ENCODE results near the gene PCNX1.
"Not testable (repeated sequence)": the region's sequence is repeated elsewhere in the genome, so short reads cannot be mapped to it uniquely, and the experiment has no call there.

PCNX1 gene

DNA sequence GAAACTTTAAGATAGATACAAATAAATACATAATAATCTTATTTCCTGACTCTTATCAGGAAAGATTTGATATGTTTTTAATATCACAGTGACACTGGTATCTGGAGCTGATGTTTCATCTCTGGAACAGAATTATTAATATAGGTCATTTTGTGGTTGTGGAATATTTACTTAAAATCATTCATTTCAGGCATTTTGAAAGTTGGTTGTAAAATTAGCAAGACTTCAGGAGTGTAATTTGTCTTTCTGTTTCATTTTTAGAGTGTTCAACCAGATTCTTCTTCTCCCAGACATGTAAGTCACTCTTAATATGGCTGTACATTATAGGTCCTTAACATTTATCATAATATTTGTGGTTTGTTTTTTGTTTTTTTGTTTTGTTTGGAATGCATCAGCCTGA is 115.7 kb downstream of the PCNX1 start:
- DNase-seq: no peak

- DNase-seq: no peak
Measured at GRCh38 chr14:71029236-71029781, 122.0 kb downstream of the PCNX1 start.

DNA sequence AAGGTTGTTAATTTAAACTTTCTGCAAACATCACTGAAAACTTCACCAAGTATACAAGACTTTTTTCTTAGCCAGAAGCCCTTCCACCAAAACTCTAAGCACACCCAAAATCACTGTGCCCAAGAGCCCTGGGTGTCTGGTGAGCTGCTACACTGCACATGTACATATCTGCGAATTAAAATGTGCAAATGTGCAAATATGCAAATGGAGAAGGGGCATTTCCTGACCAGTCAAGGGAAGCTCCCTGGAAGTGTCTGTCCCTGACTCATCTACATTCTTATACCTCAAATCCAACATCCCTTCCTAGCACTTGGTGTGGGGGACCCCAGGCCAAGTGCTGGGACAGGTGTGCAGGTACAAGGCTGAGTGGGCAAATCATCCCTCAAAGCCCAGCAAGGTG is 123.7 kb downstream of the PCNX1 start:
- no peak for DNase-seq

DNA sequence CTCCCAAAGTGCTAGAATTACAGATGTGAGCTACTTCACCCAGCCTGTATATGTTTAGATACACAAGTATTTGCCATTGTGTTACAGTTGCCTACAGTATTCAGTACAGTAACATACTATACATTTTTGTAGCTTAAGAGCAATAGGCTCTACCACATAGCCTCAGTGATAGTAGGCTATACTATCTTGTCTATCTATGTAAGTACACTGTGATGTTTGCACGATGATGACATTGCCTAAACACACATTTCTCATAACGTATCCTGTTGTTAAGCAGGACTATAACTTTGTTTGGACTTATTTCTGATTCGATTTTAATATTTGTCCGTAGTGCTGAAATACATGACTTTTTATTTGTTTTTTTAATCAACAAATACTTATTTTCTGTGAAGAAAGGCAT is 129.2 kb downstream of the PCNX1 start:
- DNase-seq: no peak

DNA sequence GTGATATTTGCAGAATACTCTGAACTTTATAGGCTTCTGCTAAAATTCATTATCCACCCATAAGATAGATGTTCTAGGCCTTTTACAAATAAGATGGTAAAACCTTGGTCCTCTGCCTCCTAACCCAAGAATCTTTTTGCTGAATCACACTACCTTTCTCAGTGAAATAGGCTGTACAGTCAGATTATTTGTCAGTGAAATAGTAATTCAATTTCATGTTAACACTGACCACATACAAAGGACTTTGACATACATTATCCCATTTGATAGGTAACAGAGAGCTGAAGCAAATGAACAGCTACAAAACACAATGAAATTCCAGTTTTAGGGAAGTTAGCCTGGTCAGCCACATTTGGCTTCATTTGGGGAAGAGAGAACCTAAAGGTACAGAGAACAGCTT is 141.1 kb downstream of the PCNX1 start:
- DNase-seq: no peak

- no peak for DNase-seq
Measured at GRCh38 chr14:71049435-71050133, 142.3 kb downstream of the PCNX1 start.

DNA sequence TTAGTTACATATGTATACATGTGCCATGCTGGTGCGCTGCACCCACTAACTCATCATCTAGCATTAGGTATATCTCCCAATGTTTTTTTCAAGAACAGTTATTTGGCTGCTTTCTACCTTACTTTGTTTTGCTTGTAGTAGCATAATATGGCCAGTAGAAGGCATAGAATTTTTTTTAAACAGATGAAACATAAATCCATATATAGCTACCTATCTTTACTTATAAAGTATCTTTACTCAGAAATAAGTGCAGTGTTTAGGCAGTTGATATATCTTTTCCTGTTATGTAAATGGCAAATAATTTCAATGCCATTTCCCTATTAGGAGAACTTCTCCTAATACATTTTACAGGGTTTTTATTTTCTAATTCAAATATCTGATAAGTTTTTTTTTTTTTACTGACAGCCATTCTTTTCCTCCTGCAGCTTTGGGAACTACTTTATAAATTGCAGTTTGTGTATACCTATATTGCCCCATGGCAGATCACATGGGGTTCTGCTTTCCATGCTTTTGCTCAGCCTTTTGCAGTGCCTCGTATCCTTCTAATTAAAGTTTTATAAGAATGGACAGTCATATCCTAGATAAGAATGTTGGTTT is 143.1 kb downstream of the PCNX1 start:
- no peak for DNase-seq

DNA sequence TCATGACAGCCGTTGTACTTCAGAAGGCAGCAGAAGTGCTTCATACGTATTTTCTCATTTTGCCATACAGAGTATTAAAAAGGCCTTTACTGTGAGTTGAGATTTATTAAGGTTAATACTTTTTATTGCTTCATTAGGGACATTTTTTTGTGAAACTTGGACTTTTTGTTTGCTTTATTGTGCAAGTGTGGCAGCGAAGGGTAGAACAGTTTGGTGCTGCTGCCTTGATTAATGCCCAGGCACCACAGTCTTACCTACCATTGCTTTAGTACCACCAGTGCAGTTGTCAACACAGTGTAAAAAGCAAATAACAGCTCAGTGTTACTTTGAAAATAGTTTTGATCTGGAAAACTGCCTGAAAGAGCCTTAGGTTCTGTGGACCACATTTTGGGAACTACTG is 147.4 kb downstream of the PCNX1 start:
- no peak for DNase-seq

DNA sequence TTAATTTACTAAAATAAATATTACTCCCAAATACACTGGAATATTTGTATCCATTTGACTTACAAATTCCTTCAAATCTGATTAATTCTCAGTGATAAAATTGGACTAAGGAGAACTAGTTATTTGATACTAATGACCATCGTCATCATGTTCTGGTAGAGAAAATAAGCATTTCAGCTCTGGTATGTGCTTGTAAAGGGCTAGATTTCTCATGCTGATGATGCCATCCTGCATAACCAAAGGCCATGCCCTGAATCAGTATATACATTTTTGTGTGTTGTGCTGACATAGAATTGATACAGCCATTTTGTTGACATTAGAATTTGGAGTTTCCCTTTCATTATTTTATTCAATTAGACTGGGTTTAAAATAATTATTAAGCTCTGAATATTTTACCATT is 148.9 kb downstream of the PCNX1 start:
- DNase-seq: no peak

DNA sequence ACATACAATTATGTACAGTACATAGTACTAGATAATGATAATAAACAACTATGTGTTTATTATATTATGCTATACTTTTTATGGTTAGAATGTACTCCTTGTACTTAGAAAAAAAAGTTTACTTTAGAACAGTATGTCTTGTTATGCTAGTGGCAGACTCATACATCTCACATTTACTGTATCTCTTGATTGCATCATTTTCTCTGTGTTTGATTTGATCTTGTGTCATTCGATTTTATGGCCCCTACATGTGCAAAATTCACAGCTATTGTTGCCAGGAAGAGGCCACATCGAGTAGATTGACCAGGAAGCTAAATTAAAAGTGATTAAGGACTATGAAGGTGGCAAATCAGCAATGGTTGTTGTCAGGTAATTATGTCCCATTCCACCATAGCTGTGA is 153.0 kb downstream of the PCNX1 start:
- no peak for DNase-seq

DNA sequence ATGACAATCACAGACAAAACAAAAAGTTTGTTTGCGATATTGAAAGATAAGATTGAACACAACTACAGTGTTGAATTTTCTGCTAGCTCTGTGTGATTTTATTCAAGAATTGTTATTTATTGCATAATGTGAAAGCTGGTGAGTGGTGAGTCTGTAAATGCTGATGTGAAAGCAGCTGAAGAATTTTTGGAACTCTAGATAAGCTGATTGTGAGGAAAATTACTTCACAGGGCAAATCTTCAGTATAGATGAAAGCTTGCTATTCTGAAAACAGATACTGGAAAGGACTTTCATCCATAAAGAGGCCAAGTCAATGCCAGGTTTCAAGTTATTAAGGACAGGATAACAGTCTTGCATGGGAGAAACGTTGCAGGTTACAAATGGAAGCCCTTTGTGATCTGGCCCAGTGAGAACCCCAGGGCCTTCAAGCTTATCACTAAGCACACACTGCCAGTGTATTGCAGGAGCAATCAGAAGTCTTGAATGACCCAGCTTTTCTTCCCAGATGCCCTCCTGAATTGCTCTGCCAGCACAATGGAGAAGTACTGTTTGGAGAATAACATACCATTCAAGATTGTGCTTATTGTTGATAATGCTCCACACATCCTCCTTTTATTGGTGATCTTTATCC is 153.7 kb downstream of the PCNX1 start:
- DNase-seq: no peak

- DNase-seq: no peak
Measured at GRCh38 chr14:71061458-71061857, 154.2 kb downstream of the PCNX1 start.

DNA sequence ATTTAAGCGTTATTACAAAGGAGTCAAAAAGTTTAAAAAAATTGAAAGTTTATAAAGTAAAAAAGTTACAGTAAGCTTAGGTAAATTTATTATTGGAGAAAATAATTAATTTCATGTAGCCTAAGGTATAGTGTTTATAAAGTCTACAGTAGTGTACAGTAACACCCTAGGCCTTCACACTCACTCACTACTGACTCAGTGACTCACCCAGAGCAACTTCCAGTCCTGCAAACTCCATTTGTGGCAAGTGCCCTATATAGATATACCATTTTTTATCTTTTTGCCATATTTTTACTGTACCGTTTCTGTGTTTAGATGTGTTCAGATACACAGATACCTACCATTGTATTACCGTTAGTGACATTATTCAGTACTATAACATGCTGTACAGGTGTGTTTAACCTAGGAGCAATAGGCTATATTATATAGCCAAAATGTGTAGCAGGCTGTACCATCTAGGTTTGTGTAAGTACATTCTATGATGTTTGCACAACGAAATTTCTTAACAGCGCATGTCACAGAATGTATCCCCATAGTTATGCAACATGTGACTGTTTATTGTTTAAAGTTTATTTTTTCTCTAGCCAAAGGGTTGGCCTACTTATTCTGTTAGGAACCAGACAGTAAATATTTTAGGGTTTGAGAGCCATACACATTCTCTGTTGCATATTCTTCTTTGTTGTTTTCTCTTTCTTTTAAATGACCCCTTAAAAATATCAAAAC is 155.5 kb downstream of the PCNX1 start:
- no peak for DNase-seq

DNA sequence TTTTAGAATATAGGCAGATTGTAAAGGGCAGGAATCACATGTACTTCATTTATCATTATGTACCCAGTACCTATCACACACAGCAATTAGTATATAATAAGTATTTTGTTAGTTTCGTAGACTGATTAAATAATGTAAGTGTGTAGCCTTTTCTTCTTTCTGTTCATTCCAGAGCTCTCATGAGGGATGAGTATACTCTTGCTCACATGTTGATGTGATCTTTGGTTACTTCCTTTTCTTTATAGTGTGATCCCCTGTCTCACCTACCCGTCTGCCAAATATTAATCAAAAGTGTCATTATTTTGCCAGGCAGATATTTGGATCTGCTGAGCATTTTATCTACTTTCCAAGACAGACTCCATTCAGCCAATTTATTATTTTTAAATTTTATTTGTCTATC is 156.1 kb downstream of the PCNX1 start:
- DNase-seq: no peak

DNA sequence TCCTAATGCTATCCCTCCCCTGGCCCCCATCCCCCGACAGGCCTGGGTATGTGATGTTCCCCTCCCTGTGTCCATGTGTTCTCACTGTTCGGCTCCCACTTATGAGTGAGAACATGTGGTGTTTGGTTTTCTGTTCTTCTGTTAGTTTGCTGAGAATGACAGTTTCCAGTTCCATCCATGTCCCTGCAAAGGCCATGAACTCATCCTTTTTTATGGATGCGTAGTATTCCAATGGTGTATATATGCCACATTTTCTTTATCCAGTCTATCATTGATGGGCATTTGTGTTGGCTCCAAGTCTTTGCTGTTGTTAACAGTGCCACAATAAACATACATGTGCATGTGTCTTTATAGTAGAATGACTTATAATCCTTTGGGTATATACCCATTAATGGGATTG is 157.5 kb downstream of the PCNX1 start:
- not testable (repeated sequence) for DNase-seq

GRCh38 chr14:71070169-71070568 is 162.9 kb downstream of the PCNX1 start:
- DNase-seq: no peak

GRCh38 chr14:71071042-71071441 is 163.8 kb downstream of the PCNX1 start:
- DNase-seq: no peak

- no peak for DNase-seq
Measured at GRCh38 chr14:71076462-71077092, 169.3 kb downstream of the PCNX1 start.

GRCh38 chr14:71078500-71078899 is 171.2 kb downstream of the PCNX1 start:
- no peak for DNase-seq

DNA sequence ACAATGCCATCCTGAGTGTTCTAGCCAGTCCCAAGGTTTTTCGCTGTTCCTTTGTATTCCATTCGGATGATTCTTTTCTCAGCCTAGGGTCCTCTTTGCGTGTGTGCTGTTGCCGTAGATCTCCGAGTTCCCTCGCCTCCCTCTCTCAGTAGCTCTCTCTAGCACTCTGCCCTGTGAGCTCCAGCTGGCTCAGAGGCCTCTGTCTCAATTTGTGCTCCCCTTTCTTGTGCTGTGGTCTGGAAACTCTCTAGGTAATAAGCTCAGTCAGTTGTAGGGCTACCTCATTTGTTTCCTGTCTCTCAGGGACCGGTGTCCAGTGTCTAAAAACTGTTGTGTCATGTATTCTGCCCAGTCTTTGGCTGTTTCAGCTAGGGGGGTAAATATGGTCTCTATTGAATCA is 179.3 kb downstream of the PCNX1 start:
- DNase-seq: no peak

DNA sequence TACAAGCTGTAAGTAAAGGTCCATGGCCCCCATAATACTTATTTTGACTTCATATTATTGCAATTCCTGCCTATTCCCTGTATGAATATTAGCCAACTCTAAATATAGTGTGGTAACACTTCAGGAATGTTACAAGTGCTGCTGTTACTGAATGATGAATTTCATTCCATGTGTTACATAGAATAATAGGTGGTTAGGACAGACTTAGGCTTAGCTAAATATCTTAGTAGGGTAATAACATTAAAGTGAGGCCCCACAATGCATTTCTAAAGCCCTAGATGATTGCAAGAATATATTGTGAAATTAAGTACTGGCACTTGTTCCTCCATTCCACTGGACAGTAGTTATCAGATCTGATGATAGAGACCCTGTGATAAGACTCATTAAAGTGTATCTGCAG is 182.7 kb downstream of the PCNX1 start:
- no peak for DNase-seq

GRCh38 chr14:71094722-71095121 is 187.5 kb downstream of the PCNX1 start:
- DNase-seq: no peak

DNA sequence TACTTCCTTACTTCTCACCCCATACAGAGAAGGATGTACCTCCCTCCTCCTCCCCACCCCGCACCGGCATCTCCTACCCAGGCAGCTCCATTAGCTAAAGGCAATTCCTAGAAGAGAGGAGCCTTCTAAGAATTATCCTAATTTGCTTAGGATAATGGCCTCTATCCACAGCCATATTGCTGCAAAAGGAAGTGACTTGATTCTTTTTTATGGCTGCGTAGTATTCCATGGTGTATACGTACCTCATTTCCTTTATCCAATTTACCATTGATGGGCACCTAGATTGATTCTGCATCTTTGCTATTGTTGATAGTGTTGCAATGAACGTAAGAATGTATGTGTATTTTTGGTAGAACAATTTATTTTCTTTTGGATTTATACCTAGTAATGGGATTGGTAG is 189.7 kb downstream of the PCNX1 start:
- no peak for DNase-seq

Measured in stimulated activated CD4-positive, alpha-beta T cell treated with anti-CD3 and anti-CD28 coated beads, Interleukin-1b, Interleukin-23, amount 100 ng/mL, for 48 hours (primary cell).